HL-60/S4 (cell line): Measurements from ENCODE around the gene SYNJ1.
"Not testable (repeated sequence)": the region's sequence is repeated elsewhere in the genome, so short reads cannot be mapped to it uniquely, and the experiment has no call there.

Experiments
- in situ Hi-C: fragments of 300-500 bp; cut with MboI; formaldehyde crosslinking; loops from 2 replicates; pipeline ENCODE4 v1.14.3; 2022; ENCODE audit warnings: low sequenced_read_pairs

Gene SYNJ1

DNA sequence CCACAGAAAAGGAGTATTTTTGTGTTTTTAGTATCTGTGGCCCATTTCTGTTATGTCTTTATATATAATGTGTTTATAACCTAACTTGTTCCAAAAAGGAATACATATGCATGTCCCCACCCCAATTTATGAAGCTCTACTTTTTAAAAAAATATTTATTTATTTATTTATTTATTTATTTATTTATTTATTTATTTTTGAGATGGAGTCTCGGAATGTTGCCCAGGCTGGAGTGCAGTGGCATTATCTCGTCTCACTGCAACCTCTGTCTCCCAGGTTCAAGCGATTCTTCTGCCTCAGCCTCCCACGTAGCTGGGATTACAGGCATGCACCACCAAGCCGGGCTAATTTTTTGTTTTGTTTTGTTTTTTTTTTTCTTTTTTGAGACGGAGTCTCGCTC, 32.3 kb downstream of the SYNJ1 start:
- in situ Hi-C loops: not testable (repeated sequence)

- in situ Hi-C loops: no loop called here
Measured at GRCh38 chr21:32693581-32693980, 34.2 kb downstream of the SYNJ1 start.

DNA sequence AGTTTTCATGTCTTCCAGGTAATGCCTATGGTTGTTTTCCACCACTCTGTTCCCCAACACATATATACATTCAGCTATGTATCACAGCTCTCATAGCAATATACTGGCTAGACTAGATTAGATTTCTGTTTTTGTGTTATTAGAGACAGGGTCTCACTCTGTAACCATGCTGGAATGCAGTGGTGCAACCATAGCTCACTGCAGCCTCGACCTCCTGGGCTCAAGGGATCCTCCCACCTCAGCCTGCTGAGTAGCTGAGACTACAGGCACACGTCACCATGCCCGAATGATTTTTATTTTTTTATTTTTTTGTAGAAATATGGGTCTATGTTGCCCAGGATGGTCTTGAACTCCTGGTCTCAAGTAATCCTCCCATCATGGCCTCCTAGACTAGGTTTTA, 37.7 kb downstream of the SYNJ1 start:
- in situ Hi-C loops: no loop called here

- in situ Hi-C loops: no loop called here
Measured at GRCh38 chr21:32687643-32688345, 40.0 kb downstream of the SYNJ1 start.

DNA sequence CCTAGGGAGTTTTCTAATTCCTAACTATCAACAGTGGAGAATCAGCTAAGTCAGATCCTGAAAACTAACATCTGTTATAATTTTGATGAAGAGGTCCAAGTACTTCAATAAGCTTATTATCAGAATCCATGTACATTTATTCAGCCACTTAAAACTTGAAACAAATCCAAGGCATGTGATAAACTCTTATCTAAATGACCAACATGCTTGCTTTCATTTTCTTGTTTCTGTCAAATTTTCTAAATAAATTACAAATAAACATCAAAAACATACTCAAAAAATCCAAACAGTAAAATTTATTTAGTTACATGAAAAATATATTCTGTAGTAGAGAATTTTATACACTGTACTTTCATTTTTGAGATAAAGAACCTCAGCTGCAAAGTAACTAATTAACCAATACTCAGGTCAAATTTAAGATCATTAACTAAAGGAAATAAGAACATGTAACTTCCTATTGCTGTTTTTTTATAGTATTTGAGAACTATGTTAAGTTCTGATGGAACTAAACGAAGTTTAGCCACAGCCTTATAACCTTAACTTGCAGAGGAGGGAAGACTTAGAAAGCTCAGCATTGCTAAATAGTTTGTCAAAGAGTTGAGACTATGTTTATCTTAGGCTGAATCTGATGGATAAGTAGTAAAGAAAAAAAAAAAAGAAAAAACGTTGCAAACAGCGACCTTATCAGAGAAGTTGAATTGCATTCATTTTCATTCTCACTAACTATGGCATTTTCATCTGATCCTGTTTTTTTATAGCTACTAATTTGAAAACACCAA, 44.9 kb downstream of the SYNJ1 start:
- in situ Hi-C loops: no loop called here

DNA sequence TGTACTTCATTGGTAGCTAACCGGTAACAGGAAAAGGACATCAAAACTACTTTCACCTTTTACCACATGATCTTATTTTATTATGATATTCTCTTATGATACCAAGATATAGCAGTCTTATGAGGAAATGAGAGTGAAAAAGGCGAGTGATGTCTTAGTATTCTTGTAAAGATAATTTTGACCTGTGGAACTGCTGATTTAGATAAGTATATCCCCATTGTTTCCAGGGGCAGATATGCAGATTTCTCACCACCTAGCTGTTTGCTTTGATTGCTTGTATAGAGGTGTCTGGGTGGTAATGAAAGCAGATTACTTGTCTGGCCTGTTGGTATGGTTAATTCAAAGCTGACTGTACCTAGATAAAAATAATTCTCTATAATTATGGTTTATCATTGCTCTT, 53.1 kb downstream of the SYNJ1 start:
- in situ Hi-C loops: loop anchor here (25.0 kb wide), 1 partner anchor 513 kb away; no protein-coding TSS in a partner anchor

GRCh38 chr21:32674038-32674437, 53.8 kb downstream of the SYNJ1 start:
- in situ Hi-C loops: loop anchor here (25.0 kb wide), 1 partner anchor 513 kb away; no protein-coding TSS in a partner anchor

DNA sequence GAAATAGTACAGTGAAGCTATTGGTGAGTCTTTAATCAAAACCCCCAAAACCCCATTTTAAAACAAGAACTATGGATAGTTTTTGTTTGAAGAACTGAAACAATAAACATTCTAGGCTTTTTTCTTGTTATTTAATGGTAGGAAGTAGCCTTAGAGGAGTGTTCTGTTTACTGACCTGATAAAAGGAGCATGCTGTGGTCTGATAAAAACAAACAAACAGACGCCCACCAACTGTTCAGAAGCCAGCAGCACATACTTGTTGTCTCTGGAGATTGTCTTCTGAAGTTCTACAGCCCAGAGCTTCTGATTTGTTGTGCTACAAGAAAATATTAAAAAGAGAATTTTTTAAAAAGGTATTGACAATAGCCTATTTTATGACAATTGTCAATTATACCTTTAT, 61.6 kb downstream of the SYNJ1 start:
- in situ Hi-C loops: loop anchor here (25.0 kb wide), 1 partner anchor 521 kb away; no protein-coding TSS in a partner anchor

- in situ Hi-C loops: loop anchor here (25.0 kb wide), 1 partner anchor 523 kb away; no protein-coding TSS in a partner anchor
Measured at GRCh38 chr21:32664095-32664494, 63.7 kb downstream of the SYNJ1 start.

DNA sequence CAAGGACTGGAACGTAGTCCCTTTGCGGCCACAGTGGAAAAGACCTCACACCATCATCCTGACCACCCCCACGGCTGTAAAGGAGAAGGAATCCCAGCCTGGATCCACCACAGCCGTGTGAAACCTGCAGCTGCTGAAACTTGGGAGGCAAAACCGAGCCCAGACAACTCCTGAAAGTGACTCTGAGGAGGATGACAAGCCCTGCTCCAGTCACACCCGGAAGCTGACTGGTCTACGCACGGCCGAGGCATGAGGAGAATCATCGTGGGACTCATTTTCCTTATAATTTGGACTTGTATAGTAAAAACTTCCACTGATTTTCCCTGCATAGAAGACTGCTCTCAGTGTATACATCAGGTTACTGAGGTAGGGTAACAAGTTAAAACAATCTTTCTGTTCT, 65.8 kb downstream of the SYNJ1 start:
- in situ Hi-C loops: loop anchor here (25.0 kb wide), 1 partner anchor 525 kb away; no protein-coding TSS in a partner anchor

DNA sequence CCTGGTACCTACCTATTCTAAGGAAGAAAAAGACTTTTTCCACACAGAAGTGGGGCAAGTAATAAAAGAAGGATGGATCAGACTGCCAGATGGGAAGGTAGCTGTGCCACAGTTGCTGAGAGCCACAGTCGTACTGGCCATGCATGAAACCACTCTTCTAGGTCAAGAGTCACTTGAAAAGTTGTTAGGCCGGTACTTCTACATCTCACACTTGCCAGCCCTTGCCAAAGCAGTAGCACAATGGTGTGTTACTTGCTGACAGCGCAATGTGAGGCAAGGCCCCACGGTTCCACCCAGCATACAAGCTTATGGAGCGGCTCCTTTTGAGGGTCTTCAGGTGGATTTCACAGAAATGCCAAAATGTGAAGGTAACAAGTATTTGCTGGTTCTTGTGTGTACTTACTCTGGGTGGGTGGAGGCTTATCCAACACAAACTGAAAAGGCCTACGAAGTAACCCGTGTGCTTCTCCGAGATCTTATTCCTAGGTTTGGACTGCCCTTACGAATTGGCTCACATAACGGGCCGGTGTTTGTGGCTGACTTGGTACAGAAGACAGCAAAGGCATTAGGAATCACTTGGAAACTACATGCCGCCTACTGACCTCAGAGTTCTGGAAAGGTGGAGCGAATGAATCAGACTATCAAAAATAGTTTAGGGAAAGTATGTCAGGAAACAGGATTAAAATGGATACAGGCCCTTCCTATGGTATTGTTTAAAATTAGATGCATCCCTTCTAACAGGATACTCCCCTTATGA, 66.6 kb downstream of the SYNJ1 start:
- in situ Hi-C loops: loop anchor here (25.0 kb wide), 1 partner anchor 526 kb away; no protein-coding TSS in a partner anchor

GRCh38 chr21:32658524-32658923, 69.3 kb downstream of the SYNJ1 start:
- in situ Hi-C loops: loop anchor here (25.0 kb wide), 1 partner anchor 529 kb away; no protein-coding TSS in a partner anchor

GRCh38 chr21:32653326-32653901, 74.4 kb downstream of the SYNJ1 start:
- in situ Hi-C loops: loop anchor here (25.0 kb wide), 1 partner anchor 534 kb away; no protein-coding TSS in a partner anchor

- in situ Hi-C loops: no loop called here
Measured at GRCh38 chr21:32648165-32648564, 79.6 kb downstream of the SYNJ1 start.

DNA sequence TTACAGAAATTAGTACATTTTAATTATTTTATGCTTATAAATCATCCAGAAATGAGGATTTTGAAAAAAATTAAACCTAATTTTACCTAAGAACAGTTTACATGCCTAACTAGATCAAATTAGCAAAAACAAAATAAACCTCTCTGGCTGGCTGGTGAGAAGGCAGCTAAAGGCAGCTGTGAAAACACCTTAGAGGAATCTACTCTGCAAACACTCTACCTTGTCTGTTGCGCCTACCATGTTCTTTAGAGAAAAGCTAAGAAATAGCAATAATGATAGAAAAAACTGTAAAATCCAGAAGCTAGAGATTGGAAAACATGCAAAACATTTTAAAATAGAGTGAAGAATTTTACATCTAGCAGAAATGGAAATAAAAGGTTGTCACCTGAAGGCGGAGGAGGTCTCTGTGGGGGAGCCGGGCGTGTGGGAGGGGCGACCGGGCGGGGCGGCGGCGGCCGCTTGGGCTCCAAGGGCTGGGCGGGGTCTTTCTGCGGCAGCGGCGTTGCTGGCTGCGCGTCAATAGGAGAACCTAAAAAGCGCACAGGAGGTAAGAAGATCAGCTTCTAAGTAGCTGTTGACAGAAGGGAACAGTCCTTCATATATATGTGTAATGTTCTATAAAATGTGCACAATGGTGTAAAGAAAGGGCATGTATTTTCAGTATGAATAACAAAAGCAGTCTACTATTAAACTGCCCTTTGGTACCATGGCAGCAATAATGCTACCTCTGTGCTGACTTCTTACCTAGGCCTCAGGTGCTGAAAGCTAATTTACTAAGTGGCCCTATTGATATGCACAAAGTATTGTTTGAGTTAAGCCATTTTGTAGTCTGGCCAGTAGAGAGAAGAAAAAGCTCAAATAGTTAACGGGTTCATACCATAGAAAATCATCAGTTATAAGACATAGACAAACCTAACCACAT, 82.3 kb downstream of the SYNJ1 start:
- in situ Hi-C loops: no loop called here

DNA sequence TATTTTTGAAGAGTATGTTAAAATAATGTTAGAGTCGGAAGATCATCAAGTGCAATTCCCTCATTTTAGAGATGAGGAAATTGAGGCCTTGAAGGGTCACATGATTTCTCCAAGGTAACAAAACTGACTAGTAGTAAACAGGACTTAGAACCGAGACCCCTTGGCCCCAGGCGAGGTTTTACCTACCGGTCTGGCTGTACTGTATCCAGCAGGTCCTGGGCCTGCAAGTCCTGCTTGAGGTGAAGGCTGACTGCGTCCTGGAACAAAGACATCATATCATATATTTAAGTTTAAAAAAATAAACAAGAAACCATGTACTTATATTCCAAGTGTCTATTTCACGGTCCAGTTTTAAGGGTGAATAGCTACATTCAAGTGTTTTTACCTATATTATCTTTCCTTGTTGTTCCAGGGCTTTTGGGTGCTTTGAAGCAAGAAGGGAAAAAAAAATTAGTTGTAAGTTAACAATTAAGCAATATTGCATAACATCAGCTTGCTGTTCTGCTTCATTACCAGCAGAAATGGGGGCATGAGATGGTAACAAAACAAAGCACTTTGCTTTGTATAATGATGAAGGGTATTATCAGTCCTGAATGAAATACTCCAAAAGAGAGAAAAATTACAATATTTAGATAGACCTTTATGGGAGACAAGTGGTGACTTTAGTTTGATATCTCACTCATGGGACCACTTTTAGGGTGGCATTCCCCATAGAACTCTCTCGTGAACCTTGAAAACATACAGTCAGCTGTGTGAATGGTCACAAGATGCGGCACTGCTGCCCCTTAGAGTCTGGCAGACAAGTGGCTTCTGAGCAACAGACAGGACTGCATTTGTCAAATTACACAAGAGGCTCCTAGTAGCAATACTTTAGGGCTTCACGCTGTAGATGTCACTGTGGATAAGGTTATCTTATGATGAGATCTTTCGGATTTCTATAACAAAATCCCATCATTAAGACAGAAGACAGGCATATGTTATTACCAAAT, 85.8 kb downstream of the SYNJ1 start:
- in situ Hi-C loops: no loop called here

- in situ Hi-C loops: no loop called here
Measured at GRCh38 chr21:32626621-32627196, 101.1 kb downstream of the SYNJ1 start.

GRCh38 chr21:32618218-32618617, 109.6 kb downstream of the SYNJ1 start:
- in situ Hi-C loops: not testable (repeated sequence)
